HG02610 (cell line): ENCODE results near the gene ARFIP2.
"Not testable (repeated sequence)": the region's sequence is repeated elsewhere in the genome, so short reads cannot be mapped to it uniquely, and the experiment has no call there.

Experiments
- ATAC-seq: cut with Tn5 transposase; IDR thresholded peaks from one replicate; pipeline ENCODE4 v1.9.1; 2021; ENCODE audit warnings: mild to moderate bottlenecking, moderate library complexity; ENCODE audit not compliant: unreplicated experiment

The ARFIP2 gene

DNA sequence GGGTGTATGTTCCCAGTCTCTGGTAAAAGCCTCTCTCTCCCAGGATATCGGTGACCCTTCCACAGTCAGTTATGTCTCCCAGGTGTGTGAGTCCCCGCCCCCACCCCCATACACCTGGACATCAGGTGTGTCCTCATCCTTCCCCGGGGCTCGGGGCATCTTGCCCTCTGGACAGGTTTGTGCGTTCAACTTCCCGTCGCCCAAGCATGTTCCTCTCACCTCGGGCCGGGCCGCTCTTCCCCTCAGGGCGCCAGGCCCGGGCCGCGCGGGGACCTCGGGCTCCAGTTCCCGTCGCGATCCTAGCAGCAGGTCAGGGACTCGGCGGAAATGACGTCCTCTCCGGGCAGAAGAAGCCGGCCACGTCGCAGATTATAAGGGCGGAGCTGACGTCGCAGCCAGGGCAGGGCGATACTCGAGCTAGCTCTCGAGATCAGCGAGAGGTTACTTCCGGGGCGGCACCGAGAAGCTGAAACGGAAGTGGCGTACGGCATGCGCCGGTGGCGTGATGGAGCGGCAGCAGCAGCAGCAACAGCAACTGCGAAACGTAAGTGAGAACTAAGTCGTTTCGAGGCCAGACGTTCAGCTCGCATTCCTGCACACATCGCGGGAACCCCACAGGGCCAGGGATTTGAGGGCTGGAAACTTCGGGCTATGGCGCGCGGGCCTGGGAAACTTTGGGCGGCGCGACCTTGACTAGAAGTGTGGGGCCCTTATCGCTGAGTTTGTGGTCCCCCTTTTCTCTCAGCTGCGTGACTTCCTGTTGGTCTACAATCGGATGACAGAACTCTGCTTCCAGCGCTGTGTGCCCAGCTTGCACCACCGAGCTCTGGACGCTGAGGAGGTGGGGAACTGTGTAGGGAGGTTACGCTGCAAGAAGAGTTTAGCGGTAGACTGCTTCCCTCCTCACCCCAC is at the start of gene ARFIP2, which contains the start of gene TIMM10B:
ARFIP2 (minus strand) TSS at position 320 of the 912 bp plus-strand sequence. CDS start 910 bp downstream, outside the sequence.
TIMM10B (plus strand) TSS at position 490 of the 912 bp plus-strand sequence; CDS start at position 506, 16 bp downstream.
- peak; percentile 99 for ATAC-seq

GRCh38 chr11:6530848-6531247 is 49.7 kb upstream of the ARFIP2 start:
- ATAC-seq, result no peak

DNA sequence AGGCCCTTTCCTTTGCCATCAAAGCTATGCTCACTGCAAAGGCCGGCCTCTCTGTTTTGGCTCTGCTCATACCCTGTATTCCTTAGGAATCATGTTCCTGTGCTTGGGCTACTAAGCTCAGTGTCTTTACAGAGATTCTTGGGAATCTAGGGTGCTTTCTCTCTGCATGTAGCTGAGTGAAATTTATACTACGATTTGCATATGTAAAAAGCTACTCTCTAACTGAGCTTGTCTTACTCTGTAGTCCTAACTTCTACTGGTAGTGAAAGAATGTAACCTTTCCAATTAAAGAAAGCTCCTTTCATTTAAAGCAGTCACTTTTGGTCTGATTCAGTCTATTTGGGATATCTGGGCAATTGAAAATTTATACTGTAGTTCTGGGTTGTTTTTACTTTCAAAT is 48.1 kb upstream of the ARFIP2 start:
- ATAC-seq, result no peak

- ATAC-seq, result no peak
These were observed 45.4 kb upstream of the ARFIP2 start for GRCh38 chr11:6526411-6527135.

GRCh38 chr11:6523253-6523652 is 42.1 kb upstream of the ARFIP2 start:
- ATAC-seq, result no peak

- ATAC-seq, result not testable (repeated sequence)
These were observed 40.8 kb upstream of the ARFIP2 start for GRCh38 chr11:6521946-6522345.

DNA sequence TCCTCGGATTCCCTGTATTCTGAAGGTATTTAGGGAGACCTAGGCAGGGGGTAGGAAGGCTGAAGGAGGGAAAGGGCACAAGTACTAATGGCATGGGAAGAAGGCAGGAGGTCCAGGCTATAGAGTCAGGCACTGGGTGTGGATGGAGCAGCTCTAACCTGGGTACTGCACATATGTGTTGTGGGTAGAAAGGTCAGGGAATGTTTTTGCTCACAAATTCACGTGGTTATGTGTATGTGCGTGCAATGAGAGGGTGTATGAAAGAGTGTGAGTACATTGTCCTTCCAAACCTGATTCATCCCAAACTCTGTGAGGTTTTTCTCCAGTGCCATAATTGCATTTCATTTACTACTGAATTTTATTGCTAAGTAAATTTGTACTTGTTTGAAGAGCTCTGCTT is 39.1 kb upstream of the ARFIP2 start:
- no peak for ATAC-seq

- ATAC-seq, result no peak
These were observed 35.7 kb upstream of the ARFIP2 start for GRCh38 chr11:6516865-6517264.

DNA sequence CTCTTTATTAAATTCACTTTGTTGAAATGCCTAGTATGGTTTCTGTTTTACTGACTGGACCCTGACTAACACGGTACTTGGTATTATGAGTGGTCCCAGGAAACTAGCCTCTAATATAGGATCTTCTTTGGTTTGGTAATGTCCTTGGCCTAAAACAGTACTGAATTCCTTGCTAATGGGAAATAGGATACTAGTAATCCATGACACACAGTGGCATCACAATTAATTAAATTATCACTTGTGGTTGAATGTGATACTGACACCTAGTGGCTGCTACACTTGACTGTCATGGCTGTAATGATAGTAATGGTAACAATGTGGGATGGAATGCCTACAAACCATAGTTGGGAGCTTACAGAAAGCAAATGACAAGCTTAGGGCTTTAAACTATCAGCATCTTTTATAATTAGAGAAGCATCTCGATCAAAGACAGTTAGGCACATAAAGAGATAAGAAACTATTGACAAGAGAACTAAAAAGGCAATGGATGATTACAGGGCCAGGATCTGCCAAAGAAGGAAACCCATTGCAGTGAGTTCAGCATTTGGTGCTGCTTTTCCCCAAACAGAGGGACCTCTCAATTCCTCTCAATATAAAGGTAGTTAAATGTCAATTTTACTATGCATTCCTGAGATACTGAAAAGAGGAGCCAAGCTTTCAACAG is 24.6 kb upstream of the ARFIP2 start:
- peak; percentile 53 for ATAC-seq

DNA sequence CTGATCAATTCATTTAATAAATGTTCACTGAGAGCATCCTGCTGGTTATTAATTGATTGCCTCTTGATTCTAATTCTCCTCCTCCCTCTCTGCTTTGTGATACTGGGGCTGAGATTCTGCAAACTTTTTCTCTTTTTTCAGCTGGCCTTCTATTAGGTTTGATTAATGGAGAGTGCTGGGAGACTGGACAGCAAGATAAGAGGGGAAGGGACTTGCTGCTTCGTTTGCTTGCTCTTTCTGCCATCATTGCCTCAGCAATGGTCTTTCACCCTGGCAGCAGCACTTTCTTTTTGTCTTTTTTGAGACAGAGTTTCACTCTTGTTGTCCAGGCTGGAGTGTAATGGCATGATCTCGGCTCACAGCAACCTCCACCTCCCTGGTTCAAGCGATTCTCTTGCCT is 23.0 kb upstream of the ARFIP2 start:
- ATAC-seq, result no peak

DNA sequence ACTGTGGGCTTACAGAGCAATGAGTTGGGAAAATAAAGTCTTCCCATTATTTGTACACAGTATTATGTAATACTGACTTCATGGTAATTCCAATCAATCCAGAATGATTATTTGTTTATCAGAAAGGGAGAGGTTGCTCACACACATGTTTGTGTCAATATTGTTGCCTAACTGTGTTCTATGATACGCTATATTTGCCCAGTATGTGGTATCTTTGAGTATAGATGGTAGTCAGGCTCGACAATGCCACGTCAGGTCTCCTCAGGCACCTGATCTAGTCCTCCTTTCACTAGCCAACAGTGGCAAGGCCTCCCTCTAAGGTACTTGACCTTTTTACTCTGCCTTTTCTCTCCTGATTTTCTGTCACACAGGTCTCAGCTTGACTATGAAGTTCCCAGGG is 21.3 kb upstream of the ARFIP2 start:
- no peak for ATAC-seq

DNA sequence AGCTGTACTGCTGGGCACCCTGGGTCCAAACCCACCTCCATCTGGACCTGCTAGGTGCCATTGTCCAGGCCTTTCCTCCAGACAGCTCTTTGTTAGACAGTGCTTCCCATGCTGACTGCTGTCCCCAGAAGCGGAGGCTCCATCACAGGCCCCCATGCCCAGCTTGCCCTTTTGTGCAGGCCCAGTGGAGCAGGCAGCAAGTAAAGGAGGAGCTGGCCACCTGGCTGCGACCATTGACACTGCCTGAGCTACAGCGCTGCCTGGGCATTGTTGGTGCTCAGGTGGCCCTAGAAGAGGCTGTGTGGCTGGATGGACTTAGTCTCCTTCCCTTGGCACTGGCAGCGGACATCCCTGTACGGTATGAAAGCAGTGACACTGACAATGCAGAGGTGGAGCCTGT is 17.4 kb upstream of the ARFIP2 start:
- no peak for ATAC-seq

DNA sequence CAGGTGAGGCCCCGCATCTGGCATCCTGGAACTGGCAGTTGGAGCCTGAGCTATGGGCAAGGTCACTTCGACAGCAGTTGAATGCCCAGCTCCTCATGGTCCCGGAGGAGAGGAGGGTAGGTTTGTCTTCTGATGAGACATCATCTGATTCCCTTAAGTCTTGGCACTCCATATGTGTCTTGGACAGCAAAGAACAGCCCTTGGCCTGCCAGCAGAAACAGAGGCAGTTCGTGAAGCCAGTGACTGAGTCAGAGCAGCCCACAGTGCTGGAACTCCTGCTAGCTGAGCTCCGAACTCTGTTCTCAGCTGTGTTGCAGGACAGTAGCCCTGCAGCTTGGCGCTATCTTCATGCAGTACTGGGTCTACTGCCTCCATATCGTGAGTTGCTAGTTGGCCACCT is 17.0 kb upstream of the ARFIP2 start:
- ATAC-seq, result no peak

- no peak for ATAC-seq
These were observed 16.1 kb upstream of the ARFIP2 start, which contains the start of gene DNHD1 for GRCh38 chr11:6497069-6497839. TSS of gene DNHD1 (plus strand) at chr11:6497280. CDS start at chr11:6498216, 936 bp downstream.

- ATAC-seq, result no peak
These were observed 8.2 kb upstream of the ARFIP2 start for GRCh38 chr11:6489306-6489705.

DNA sequence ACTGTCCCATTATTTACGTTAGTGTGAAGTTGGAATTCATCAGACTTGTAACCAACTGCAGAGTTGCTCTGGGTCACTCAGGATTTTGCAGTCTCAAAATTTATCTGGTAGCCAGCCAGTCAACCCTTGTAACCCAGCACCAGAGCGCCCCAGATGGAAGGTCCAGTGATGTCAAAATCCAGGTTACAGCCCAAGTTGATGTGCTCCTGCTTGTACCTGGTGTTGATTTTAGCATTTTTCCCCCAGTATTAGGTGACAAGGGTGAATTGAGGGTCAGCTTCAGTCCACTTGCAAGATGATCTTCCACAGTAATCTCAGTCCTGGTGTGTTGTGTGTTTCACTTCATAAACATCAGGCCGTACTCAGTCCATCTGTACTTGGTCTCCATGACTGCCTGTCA is 7.7 kb upstream of the ARFIP2 start:
- no peak for ATAC-seq

DNA sequence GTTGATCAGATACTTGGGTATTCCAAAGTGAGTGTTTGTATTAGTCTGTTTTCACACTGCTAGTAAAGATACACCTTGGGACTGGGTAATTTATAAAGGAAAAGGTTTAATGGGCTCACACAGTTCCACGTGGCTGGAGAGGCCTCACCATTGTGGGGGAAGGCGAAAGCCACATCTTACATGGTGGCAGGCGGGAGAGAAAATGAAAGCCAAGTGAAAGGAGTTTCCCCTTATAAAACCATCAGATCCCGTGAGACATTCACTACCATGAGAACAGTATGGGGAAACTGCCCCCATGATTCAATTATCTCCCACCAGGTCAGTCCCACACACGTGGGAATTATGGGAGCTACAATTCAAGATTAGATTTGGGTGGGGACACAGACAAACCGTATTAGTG is 7.2 kb upstream of the ARFIP2 start:
- ATAC-seq, result peak; percentile 61

- ATAC-seq, result no peak
These were observed 5.8 kb upstream of the ARFIP2 start for GRCh38 chr11:6486938-6487337.

- no peak for ATAC-seq
These were observed 5.1 kb upstream of the ARFIP2 start for GRCh38 chr11:6486256-6486655.

- no peak for ATAC-seq
These were observed 4.5 kb upstream of the ARFIP2 start for GRCh38 chr11:6485661-6486060.
